SK-N-MC (cell line): ENCODE data around the gene HBB.

Experiments
- EZH2 ChIP-seq: fragments of 200-600 bp; sonication (generic); IDR thresholded peaks from one replicate; pipeline ENCODE4 v1.6.1; 2017; ENCODE audit warnings: antibody characterized with exemption
- FOXP2 ChIP-seq: optimal IDR thresholded peaks from 2 replicates; pipeline ENCODE3; 2011; ENCODE audit warnings: mild to moderate bottlenecking, moderate library complexity; ENCODE audit not compliant: insufficient read depth; ENCODE audit errors: extremely low read length, control extremely low read depth
- POLR2AphosphoS5 ChIP-seq: IDR thresholded peaks from 2 replicates; pipeline ENCODE4 v1.6.1; 2012; ENCODE audit warnings: mild to moderate bottlenecking, low read depth, low read length, borderline replicate concordance

DNA sequence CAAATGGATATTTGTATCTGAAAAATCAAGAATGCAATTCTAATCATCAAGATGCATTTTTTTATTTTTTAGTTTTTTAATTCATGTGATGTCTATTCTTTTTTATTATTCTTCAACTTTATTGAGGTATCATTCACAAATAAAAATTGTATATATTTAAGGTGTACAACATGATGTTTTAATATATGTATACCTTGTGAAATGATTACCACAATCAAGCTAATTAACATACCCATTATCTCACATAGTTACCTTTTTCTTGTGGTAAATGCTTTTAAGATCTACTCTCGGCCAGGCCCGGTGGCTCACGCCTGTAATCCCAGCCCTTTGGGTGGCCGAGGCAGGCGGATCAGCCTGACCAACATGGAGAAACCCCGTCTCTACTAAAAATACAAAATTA lies 3.7 kb downstream of the HBB start:
- no peak for TF ChIP-seq EZH2
- no peak for TF ChIP-seq POLR2AphosphoS5
- no peak for TF ChIP-seq FOXP2
